Astrocyte (in vitro differentiated cells and primary cell): ENCODE data around the gene FAM219A. TPM values are rescaled to one million over a fixed set of nuclear protein-coding genes. Genes with fewer than 3 reads are reported as not detected.

ENCODE experiments used
- DNase-seq: peaks from one replicate; pipeline ENCODE4 v3.0.0-alpha.2; 2010; ENCODE audit warnings: low read depth
- FAIRE-seq: peaks from 2 replicates; lab custom pipeline; 2011; peaks lifted over from hg19 to GRCh38; lab: Jason Lieb, UNC
- H2AFZ ChIP-seq: 2 replicates; pipeline ENCODE4 v1.6.0; 2012; ENCODE audit warnings: low read depth, low read length, inconsistent platforms
- H3K27ac ChIP-seq: 2 replicates; pipeline ENCODE4 v1.5.1; 2011; ENCODE audit warnings: low read depth, low read length, inconsistent platforms
- H3K27me3 ChIP-seq: 2 replicates; pipeline ENCODE4 v1.6.0; 2011; ENCODE audit warnings: low read length, inconsistent platforms; ENCODE audit not compliant: insufficient read depth
- H3K36me3 ChIP-seq: 2 replicates; pipeline ENCODE4 v1.5.1; 2011; ENCODE audit warnings: low read length, inconsistent platforms; ENCODE audit not compliant: insufficient read depth
- H3K4me1 ChIP-seq: 2 replicates; pipeline ENCODE4 v1.5.1; 2011; ENCODE audit warnings: low read length, inconsistent platforms; ENCODE audit not compliant: insufficient read depth
- H3K4me2 ChIP-seq: 2 replicates; pipeline ENCODE4 v1.6.0; 2012; ENCODE audit warnings: low read length, inconsistent platforms
- H3K4me3 ChIP-seq: 2 replicates; pipeline ENCODE4 v1.5.1; 2011; ENCODE audit warnings: low read depth, mild to moderate bottlenecking, low read length, inconsistent platforms; ENCODE audit not compliant: insufficient read depth
- H3K79me2 ChIP-seq: 2 replicates; pipeline ENCODE4 v1.6.0; 2012; ENCODE audit warnings: mild to moderate bottlenecking, low read length, inconsistent platforms; ENCODE audit not compliant: insufficient read depth
- H3K9ac ChIP-seq: 2 replicates; pipeline ENCODE4 v1.6.0; 2012; ENCODE audit warnings: mild to moderate bottlenecking, low read length, inconsistent platforms
- H3K9me3 ChIP-seq: 2 replicates; pipeline ENCODE4 v1.5.1; 2012; ENCODE audit warnings: low read depth, mild to moderate bottlenecking, low read length, inconsistent platforms; ENCODE audit not compliant: insufficient read depth
- H4K20me1 ChIP-seq: 2 replicates; pipeline ENCODE4 v1.6.0; 2012; ENCODE audit warnings: low read length, inconsistent platforms; ENCODE audit not compliant: insufficient read depth
- H3K27ac Mint-ChIP-seq: one replicate; pipeline ENCODE4 v1.8.0; 2021; ENCODE audit warnings: mild to moderate bottlenecking, mixed read lengths; ENCODE audit not compliant: unreplicated experiment
- H3K27me3 Mint-ChIP-seq: one replicate; pipeline ENCODE4 v1.8.0; 2021; ENCODE audit warnings: low read depth, mixed read lengths; ENCODE audit not compliant: unreplicated experiment
- H3K36me3 Mint-ChIP-seq: one replicate; pipeline ENCODE4 v1.8.0; 2021; ENCODE audit warnings: low read depth, mixed read lengths; ENCODE audit not compliant: unreplicated experiment
- H3K4me1 Mint-ChIP-seq: one replicate; pipeline ENCODE4 v1.8.0; 2021; ENCODE audit warnings: low read depth, mixed read lengths; ENCODE audit not compliant: unreplicated experiment
- H3K4me3 Mint-ChIP-seq: one replicate; pipeline ENCODE4 v1.8.0; 2021; ENCODE audit warnings: mild to moderate bottlenecking, moderate library complexity, mixed read lengths; ENCODE audit not compliant: unreplicated experiment
- H3K9me3 Mint-ChIP-seq: one replicate; pipeline ENCODE4 v1.8.0; 2021; ENCODE audit warnings: mild to moderate bottlenecking, mixed read lengths; ENCODE audit not compliant: unreplicated experiment
- EZH2 ChIP-seq: IDR thresholded peaks from 2 replicates; pipeline ENCODE4 v1.6.1; 2012; ENCODE audit warnings: mild to moderate bottlenecking, low read length, inconsistent platforms; ENCODE audit not compliant: insufficient read depth
- total RNA-seq: library from RNA; stranded (reverse); gene quantifications from 2 replicates; pipeline ENCODE4 v1.2.1, GENCODE V29; 2021
- TF ChIP-seq, protein P1 (sequence below): IDR thresholded peaks from 2 replicates; pipeline ENCODE4 v1.5.1; 2011; ENCODE audit warnings: low read depth, mild to moderate bottlenecking, inconsistent platforms, low read length, moderate library complexity; ENCODE audit not compliant: insufficient read depth

The FAM219A gene
- total RNA-seq, 1 donor from 2014 or later, result 63.5 TPM

- FAIRE-seq, result no peak
- peak overlapping the region; percentile 40 for H3K4me3 Mint-ChIP-seq
These were observed 79.9 kb downstream of the FAM219A start for GRCh38 chr9:34378376-34379060.

GRCh38 chr9:34377404-34377746 is 81.0 kb downstream of the FAM219A start:
- peaks cover 12% of the 10 kb centered on the region for H3K4me1 ChIP-seq
- no peaks in the 10 kb centered on the region for H3K9me3 Mint-ChIP-seq
- no peak overlapping the region for H3K27ac Mint-ChIP-seq
- peak overlapping the region; percentile 71 for H3K9ac ChIP-seq
- H3K27ac ChIP-seq, result no peak overlapping the region
- H3K4me2 ChIP-seq, result peak overlapping the region; percentile 86
- peaks cover 9% of the 10 kb centered on the region for H3K36me3 Mint-ChIP-seq
- H3K27me3 Mint-ChIP-seq, result peaks cover 25% of the 10 kb centered on the region
- H3K4me3 ChIP-seq, result peak overlapping the region; percentile 68
- peaks cover 9% of the 10 kb centered on the region for H3K4me1 Mint-ChIP-seq
- H3K27me3 ChIP-seq, result peaks cover 5% of the 10 kb centered on the region
- no peaks in the 10 kb centered on the region for H4K20me1 ChIP-seq
- H3K4me3 Mint-ChIP-seq, result peak overlapping the region; percentile 88
- DNase-seq, result no peak
- peaks cover 2% of the 10 kb centered on the region for H3K9me3 ChIP-seq
- no peaks in the 10 kb centered on the region for H3K36me3 ChIP-seq
- FAIRE-seq, result no peak
- H2AFZ ChIP-seq, result peak overlapping the region; percentile 68
- no peak for TF ChIP-seq EZH2
- TF ChIP-seq, protein P1, sequence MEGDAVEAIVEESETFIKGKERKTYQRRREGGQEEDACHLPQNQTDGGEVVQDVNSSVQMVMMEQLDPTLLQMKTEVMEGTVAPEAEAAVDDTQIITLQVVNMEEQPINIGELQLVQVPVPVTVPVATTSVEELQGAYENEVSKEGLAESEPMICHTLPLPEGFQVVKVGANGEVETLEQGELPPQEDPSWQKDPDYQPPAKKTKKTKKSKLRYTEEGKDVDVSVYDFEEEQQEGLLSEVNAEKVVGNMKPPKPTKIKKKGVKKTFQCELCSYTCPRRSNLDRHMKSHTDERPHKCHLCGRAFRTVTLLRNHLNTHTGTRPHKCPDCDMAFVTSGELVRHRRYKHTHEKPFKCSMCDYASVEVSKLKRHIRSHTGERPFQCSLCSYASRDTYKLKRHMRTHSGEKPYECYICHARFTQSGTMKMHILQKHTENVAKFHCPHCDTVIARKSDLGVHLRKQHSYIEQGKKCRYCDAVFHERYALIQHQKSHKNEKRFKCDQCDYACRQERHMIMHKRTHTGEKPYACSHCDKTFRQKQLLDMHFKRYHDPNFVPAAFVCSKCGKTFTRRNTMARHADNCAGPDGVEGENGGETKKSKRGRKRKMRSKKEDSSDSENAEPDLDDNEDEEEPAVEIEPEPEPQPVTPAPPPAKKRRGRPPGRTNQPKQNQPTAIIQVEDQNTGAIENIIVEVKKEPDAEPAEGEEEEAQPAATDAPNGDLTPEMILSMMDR, result no peak
- no peaks in the 10 kb centered on the region for H3K79me2 ChIP-seq

More at GRCh38 chr9:34378376-34379060, 79.9 kb downstream of the FAM219A start:
- Histone ChIP-seq H4K20me1 (no peaks in the 10 kb centered on the region), H2AFZ (no peak overlapping the region), H3K4me2 (no peak overlapping the region), H3K9me3 (no peaks in the 10 kb centered on the region), H3K9ac (no peak overlapping the region), H3K27ac (no peak overlapping the region), H3K79me2 (no peaks in the 10 kb centered on the region), H3K27me3 (peaks cover 5% of the 10 kb centered on the region), H3K4me1 (peaks cover 12% of the 10 kb centered on the region), H3K4me3 (no peak overlapping the region), H3K36me3 (no peaks in the 10 kb centered on the region)
- H3K4me1 Mint-ChIP-seq, result peaks cover 9% of the 10 kb centered on the region
- TF ChIP-seq, protein P1, result no peak
- TF ChIP-seq EZH2, result no peak
- peaks cover 32% of the 10 kb centered on the region for H3K27me3 Mint-ChIP-seq
- peaks cover 5% of the 10 kb centered on the region for H3K9me3 Mint-ChIP-seq
- H3K36me3 Mint-ChIP-seq, result peaks cover 11% of the 10 kb centered on the region
- DNase-seq, result no peak
- no peak overlapping the region for H3K27ac Mint-ChIP-seq
